Activated B cell treated with CpG ODN at 0.5 μM for 24 hours (primary cell): ENCODE data around the gene SNX8. TPM values are rescaled to one million over a fixed set of nuclear protein-coding genes. Genes with fewer than 3 reads are reported as not detected.
"Not testable (repeated sequence)": the region's sequence is repeated elsewhere in the genome, so short reads cannot be mapped to it uniquely, and the experiment has no call there.

Experiments used
- ATAC-seq: fragments of 200-7000 bp; cut with Tn5 transposase; one replicate; pipeline ENCODE4 v1.10.0; 2021; ENCODE audit warnings: low read depth, mild to moderate bottlenecking, moderate library complexity
- CTCF ChIA-PET: fragments of 350-600 bp; sonication (Branson Sonifier 250); formaldehyde crosslinking; loops from one replicate; lab custom pipeline; 2021; ENCODE audit warnings: antibody characterized with exemption; lab: Charles Lee
- POLR2A ChIA-PET: fragments of 350-600 bp; sonication (Branson Sonifier 250); formaldehyde crosslinking; loops from one replicate; lab custom pipeline; 2021; ENCODE audit warnings: antibody characterized with exemption; lab: Charles Lee
- DNase-seq: peaks from one replicate; pipeline ENCODE4 v3.0.0; 2022
- H3K27ac Mint-ChIP-seq: one replicate; pipeline ENCODE4 v1.8.0; 2020; ENCODE audit warnings: mixed read lengths
- H3K27me3 Mint-ChIP-seq: one replicate; pipeline ENCODE4 v1.8.0; 2021; ENCODE audit warnings: mixed read lengths
- H3K36me3 Mint-ChIP-seq: one replicate; pipeline ENCODE4 v1.8.0; 2021; ENCODE audit warnings: low read depth, mixed read lengths
- H3K4me1 Mint-ChIP-seq: one replicate; pipeline ENCODE4 v1.8.0; 2021; ENCODE audit warnings: mixed read lengths
- H3K4me3 Mint-ChIP-seq: one replicate; pipeline ENCODE4 v1.8.0; 2020; ENCODE audit warnings: mild to moderate bottlenecking, mixed read lengths
- H3K9me3 Mint-ChIP-seq: one replicate; pipeline ENCODE4 v1.8.0; 2020; ENCODE audit warnings: mixed read lengths
- intact Hi-C: fragments of 100-400 bp; cut with micrococcal nuclease; formaldehyde crosslinking; loops from one replicate; pipeline ENCODE4 v1.15.1; 2024
- total RNA-seq: library from RNA; stranded (reverse); gene quantifications from 2 replicates; pipeline ENCODE4 v1.2.3, GENCODE V29; 2022
- TF ChIP-seq, protein P1 (sequence below): fragments of 200-600 bp; IDR thresholded peaks from one replicate; pipeline ENCODE4 v1.8.0; 2022; ENCODE audit warnings: antibody characterized with exemption, mild to moderate bottlenecking

Gene SNX8
- total RNA-seq, 1 donor from 2014 or later = 175 TPM

DNA sequence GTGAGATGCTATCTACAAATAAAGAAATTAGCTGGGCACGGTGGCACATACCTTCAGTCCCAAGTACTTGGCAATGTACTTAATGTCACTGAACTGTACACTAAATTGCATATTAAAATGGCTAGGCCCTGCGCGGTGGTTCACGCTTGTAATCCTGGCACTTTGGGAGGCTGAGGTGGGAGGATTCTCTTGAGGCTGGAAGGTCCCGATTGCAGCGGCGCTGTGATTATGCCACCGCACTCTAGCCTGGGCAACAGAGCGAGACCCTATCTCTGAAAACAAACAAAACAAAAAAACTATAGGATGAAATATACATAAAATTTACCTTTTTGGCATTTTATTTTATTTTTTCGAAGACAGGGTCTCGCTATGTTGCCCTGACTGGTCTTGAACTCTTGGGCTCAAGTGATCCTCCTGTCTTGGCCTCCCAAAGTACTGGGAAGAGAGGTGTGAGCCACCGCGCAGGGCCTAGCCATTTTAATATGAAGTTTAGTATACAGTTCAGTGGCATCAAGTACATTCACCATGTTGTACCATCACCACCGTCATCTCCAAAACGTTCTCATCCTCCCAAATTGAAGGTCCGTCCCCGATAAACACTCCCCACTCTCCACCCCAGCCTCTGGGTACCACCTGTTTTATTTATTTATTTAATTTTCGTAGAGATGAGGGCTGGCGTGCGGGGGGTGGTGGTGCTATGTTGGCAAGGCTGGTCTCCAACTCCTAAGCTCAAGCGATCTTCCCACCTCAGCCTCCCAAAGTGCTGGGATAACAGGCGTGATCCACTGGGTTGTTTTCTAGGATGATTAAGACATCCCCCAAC lies 39.1 kb upstream of the SNX8 start:
- intact Hi-C loops = loop anchor here (5.0 kb wide), 1 partner anchor 204 kb away; the partner anchor contains the start of genes BRAT1 and IQCE
- H3K27ac Mint-ChIP-seq = peak overlapping the region; percentile 100
- DNase-seq (no peak), ATAC-seq (no peak)
- ChIA-PET CTCF (interaction anchor here (0.6 to 1.0 kb wide), 2 partner anchors 12 to 115 kb away, joined by 3 to 4 read pairs; no protein-coding TSS in a partner anchor), POLR2A (interaction anchor here (0.6 to 2.3 kb wide), 23 partner anchors 12 to 783 kb away, joined by 3 to 19 read pairs (median 6); partner anchors contain the start of genes CHST12, MAD1L1, MRM2 and NUDT1)
- peak overlapping the region; percentile 94 for H3K4me3 Mint-ChIP-seq
- peaks cover 30% of the 10 kb centered on the region for H3K4me1 Mint-ChIP-seq
- H3K9me3 Mint-ChIP-seq = no peaks in the 10 kb centered on the region
- H3K27me3 Mint-ChIP-seq = no peaks in the 10 kb centered on the region
- TF ChIP-seq, protein P1, sequence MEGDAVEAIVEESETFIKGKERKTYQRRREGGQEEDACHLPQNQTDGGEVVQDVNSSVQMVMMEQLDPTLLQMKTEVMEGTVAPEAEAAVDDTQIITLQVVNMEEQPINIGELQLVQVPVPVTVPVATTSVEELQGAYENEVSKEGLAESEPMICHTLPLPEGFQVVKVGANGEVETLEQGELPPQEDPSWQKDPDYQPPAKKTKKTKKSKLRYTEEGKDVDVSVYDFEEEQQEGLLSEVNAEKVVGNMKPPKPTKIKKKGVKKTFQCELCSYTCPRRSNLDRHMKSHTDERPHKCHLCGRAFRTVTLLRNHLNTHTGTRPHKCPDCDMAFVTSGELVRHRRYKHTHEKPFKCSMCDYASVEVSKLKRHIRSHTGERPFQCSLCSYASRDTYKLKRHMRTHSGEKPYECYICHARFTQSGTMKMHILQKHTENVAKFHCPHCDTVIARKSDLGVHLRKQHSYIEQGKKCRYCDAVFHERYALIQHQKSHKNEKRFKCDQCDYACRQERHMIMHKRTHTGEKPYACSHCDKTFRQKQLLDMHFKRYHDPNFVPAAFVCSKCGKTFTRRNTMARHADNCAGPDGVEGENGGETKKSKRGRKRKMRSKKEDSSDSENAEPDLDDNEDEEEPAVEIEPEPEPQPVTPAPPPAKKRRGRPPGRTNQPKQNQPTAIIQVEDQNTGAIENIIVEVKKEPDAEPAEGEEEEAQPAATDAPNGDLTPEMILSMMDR = no peak
- H3K36me3 Mint-ChIP-seq = peaks cover 23% of the 10 kb centered on the region

DNA sequence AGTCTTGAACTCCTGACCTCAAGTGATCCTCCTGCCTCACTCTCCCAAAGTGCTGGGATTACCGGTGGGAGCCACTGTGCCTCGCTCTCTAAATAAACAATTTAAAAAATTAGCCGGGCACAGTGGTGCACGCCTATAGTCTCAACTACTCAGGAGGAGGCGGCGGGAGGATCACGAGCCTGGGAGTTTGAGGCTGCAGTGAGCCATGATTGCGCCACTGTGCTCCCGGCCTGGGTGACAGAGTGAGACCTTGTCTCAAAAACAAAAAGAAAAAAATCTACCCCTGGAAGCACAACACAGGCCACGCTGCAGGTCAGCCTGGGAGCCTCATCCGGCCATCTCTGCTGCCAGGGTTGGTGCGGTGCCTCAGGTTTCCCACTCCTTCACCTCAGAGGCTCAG lies 36.6 kb upstream of the SNX8 start:
- peaks cover 5% of the 10 kb centered on the region for H3K36me3 Mint-ChIP-seq
- no peaks in the 10 kb centered on the region for H3K9me3 Mint-ChIP-seq
- H3K4me3 Mint-ChIP-seq = no peak overlapping the region
- H3K4me1 Mint-ChIP-seq = peaks cover 17% of the 10 kb centered on the region
- H3K27me3 Mint-ChIP-seq = no peaks in the 10 kb centered on the region
- TF ChIP-seq, protein P1 = no peak
- DNase-seq = no peak
- no peak for ATAC-seq
- POLR2A ChIA-PET = no interaction called here
- CTCF ChIA-PET = no interaction called here
- intact Hi-C loops = loop anchor here (5.0 kb wide), 1 partner anchor 206 kb away; the partner anchor contains the start of genes BRAT1 and IQCE
- no peak overlapping the region for H3K27ac Mint-ChIP-seq

DNA sequence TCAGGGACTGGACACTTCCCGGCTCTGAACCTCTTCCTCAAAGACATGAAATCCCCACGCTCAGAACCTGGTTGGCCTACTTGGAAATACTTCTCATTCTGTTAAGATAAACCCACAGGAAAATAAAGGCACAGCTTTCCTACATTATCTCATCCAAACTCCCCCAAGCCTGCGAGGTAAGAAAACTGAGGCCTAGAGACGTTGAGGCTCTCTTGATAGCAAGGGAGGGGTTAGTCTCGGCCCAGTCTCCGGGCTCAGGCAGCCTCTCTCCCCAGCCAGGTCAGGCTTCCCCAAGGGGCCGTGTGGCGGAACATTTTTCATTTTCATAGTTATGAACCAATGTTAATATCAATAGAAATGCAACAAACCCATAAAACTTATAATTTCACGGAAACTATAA lies 35.8 kb upstream of the SNX8 start:
- intact Hi-C loops = loop anchor here (5.0 kb wide), 1 partner anchor 207 kb away; the partner anchor contains the start of genes BRAT1 and IQCE
- Mint-ChIP-seq H3K27me3 (no peaks in the 10 kb centered on the region), H3K36me3 (peaks cover 4% of the 10 kb centered on the region), H3K4me3 (no peak overlapping the region), H3K27ac (no peak overlapping the region), H3K9me3 (no peaks in the 10 kb centered on the region), H3K4me1 (peaks cover 12% of the 10 kb centered on the region)
- ATAC-seq = no peak
- ChIA-PET CTCF (no interaction called here), POLR2A (no interaction called here)
- DNase-seq = no peak
- TF ChIP-seq, protein P1 = no peak

DNA sequence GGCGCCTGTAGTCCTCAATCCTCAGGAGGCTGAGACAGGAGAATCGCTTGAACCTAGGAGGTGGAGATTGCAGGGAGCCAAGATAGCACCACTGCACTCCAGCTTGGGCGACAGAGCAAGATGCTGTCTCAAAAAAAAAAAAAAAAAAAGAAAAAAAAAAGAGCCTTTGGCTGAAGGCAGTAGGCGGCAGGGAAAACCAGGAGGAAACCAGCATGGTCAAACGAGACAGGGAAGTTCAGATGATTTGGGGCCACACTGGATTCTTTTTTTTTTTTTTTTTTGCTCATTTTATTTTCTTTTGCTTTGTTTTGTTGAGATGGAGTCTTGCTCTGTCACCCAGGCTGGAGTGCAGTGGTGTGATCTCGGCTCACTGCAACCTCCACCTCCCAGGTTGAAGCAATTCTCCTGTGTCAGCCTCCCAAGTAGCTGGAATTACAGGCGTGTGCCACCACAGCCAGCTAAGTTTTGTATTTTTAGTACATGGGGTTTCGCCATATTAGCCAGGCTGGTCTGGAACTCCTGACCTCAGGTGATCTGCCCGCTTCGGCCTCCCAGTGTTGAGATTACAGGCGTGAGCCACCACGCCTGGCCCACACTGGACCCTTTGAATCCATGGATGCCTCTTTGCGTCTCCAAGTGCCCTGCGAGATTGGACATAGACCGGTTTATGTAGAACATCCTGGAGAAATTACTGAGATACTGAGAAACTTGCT lies 33.3 kb upstream of the SNX8 start:
- CTCF ChIA-PET = interaction anchor here (0.7 to 3.2 kb wide), 29 partner anchors 8 to 767 kb away, joined by 3 to 35 read pairs (median 4); partner anchors contain the start of genes MAD1L1, MRM2 and NUDT1
- not testable (repeated sequence) for H3K9me3 Mint-ChIP-seq, H3K4me3 Mint-ChIP-seq, DNase-seq, H3K4me1 Mint-ChIP-seq, H3K27me3 Mint-ChIP-seq, H3K36me3 Mint-ChIP-seq
- POLR2A ChIA-PET = interaction anchor here (0.6 to 1.2 kb wide), 10 partner anchors 51 to 248 kb away, joined by 3 to 8 read pairs (median 3); no protein-coding TSS in a partner anchor
- intact Hi-C loops = loop anchor here (1.0 to 5.0 kb wide), 9 partner anchors 33 to 768 kb away; partner anchors contain the start of genes MAD1L1 and SNX8
- ATAC-seq = peak; percentile 19
- H3K27ac Mint-ChIP-seq = peak overlapping the region; percentile 76

DNA sequence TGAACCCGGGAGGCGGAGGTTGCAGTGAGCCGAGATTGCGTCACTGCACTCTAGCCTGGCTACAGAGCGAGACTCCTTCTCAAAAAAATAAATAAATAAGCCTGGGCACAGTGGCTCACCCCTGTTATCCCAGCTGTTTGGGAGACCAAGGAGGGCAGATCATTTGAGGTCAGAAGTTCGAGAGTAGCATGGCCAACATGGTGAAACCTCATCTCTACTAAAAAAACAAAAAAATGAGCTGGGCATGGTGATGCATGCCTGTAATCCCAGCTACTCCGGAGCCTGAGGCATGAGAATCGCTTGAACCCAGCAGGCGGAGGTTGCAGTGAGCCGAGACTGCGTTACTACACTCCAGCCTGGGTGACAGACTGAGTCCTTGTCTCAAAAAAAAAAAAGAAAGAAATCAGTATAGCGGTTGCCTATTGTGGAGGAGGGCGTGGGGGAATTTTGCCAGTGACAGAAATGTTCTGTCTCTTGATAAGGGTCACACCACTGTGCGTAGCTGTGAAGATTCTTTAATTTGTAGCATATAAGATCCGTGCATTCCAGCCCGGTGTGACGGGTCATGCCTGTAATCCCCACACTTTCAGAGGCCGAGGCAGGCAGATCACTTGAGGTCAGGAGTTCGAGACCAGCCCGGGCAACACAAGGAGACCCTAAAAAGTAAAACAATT lies 22.5 kb upstream of the SNX8 start:
- Mint-ChIP-seq H3K4me1 (no peaks in the 10 kb centered on the region), H3K9me3 (no peaks in the 10 kb centered on the region), H3K4me3 (no peak overlapping the region), H3K27ac (no peak overlapping the region), H3K27me3 (no peaks in the 10 kb centered on the region), H3K36me3 (no peaks in the 10 kb centered on the region)
- ATAC-seq = no peak
- TF ChIP-seq, protein P1 = no peak
- ChIA-PET POLR2A (no interaction called here), CTCF (interaction anchor here (1.6 kb wide), 1 partner anchor 11 kb away, joined by 6 read pairs; no protein-coding TSS in a partner anchor)
- intact Hi-C loops = no loop called here
- no peak for DNase-seq

DNA sequence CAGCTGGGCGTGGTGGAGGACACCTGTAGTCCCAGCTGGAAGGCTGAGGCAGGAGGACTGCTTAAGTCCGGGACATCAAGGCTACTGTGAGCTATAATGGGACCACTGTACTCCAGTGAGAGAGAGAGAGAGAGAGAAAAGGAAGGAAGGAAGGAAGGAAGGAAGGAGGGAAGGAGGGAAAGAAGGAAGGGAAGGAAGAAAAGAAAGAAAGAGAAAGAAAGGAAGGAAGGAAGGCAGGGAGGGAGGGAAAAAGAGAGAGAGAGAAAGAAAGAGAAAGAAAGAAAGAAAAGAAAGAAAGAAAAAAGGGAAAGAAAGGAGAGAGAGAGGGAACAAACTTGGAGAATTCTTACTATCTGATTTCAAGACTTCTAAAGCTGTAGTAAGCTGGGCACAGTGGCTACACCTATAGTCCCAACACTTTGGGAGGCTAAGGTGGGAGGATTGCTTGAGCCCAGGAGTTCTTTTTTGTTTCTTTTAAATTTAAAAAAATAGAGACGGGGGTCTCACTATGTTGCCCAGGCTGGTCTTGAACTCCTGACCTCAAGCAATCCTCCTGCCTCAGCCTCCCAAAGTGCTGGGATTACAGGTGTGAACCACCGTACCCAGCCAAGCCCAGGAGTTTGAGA lies 18.5 kb upstream of the SNX8 start:
- H3K27me3 Mint-ChIP-seq, POLR2A ChIA-PET, H3K4me1 Mint-ChIP-seq, ATAC-seq, H3K4me3 Mint-ChIP-seq, CTCF ChIA-PET, intact Hi-C loops, H3K36me3 Mint-ChIP-seq, H3K9me3 Mint-ChIP-seq, DNase-seq, H3K27ac Mint-ChIP-seq: not testable (repeated sequence)
